Upper lobe of right lung (tissue), 1 donor: ENCODE measurements around the gene FGA. TPM values are rescaled to one million over a fixed set of nuclear protein-coding genes. Genes with fewer than 3 reads are reported as not detected.

Experiments
- ATAC-seq: fragments of 200-7000 bp; cut with Tn5 transposase; one replicate; pipeline ENCODE4 v1.9.1; 2020; ENCODE audit warnings: mild to moderate bottlenecking, moderate library complexity
- DNase-seq: peaks from one replicate; pipeline ENCODE4 v3.0.0-alpha.2; 2020
- H3K27ac ChIP-seq: fragments of 200-600 bp; one replicate; pipeline ENCODE4 v1.8.0; 2022
- H3K27me3 ChIP-seq: fragments of 200-600 bp; one replicate; pipeline ENCODE4 v1.8.0; 2022; ENCODE audit warnings: mild to moderate bottlenecking
- H3K36me3 ChIP-seq: fragments of 200-600 bp; one replicate; pipeline ENCODE4 v1.8.0; 2022
- H3K4me1 ChIP-seq: fragments of 200-600 bp; one replicate; pipeline ENCODE4 v1.8.0; 2022
- H3K4me3 ChIP-seq: fragments of 200-600 bp; one replicate; pipeline ENCODE4 v1.8.0; 2022; ENCODE audit warnings: mild to moderate bottlenecking
- H3K9me3 ChIP-seq: fragments of 200-600 bp; one replicate; pipeline ENCODE4 v1.8.0; 2022
- intact Hi-C: fragments of 100-400 bp; cut with DNase I; formaldehyde crosslinking; loops from one replicate; pipeline ENCODE4 v1.11.0; 2022
- total RNA-seq: library from RNA; stranded (reverse); fragmentation: NEBNext Ultra II Directional; extraction: Animal tissue kit (Norgen Biotek cat#: 25700); gene quantifications from one replicate; pipeline ENCODE4 v1.2.1, GENCODE V29; 2021
- TF ChIP-seq, protein P1 (sequence below): fragments of 200-600 bp; IDR thresholded peaks from one replicate; pipeline ENCODE4 v1.8.0; 2022; ENCODE audit warnings: antibody characterized with exemption
- donor health status: DM: no; HTN: yes; CAD: no; lungs with severe emphysema.

FGA gene
- total RNA-seq, 1 donor from 2014 or later = 39.5 TPM

DNA sequence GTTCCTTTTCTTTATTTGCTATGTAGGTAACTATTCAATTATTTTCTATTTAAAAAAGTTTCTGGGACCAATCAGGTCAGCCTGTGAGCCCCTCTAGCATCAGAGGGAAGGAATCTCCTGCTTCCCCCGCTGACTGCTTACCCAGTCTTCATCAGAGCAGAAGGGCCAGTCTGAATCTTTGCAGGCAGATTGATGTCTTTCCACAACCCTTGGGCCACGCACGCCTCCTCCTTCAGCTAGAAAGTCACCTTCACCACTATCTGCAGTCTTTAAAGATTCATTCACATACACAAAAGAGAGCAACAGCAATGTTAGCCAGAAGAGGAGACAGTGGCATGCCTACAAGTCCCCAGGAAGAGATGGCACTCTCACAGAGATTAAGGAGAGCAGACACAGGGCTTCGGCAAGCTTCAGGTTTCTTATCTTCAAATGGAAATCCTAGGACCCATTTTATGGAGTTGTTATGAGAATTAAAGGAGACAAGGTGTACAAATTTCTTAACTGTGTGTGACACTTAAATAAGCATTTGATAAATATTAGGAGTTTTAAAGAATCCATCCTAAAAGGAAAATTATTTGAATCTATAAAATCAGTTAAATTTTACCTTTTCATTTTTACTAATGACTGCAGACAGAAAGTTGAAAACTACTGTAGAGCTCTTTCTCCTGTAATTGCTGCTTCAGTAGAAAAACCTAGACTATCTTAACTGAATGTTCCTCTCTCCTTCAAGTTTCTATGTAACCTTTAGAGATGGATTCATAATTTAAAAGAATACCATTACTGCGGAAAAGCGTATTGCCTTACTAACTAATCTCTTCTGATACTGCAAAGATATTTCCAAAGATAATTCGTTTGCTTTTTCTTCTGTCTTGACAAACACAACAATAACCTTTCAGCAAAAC lies 995 bp downstream of the FGA start:
- Histone ChIP-seq H3K4me1 (no peaks in the 10 kb centered on the region), H3K27me3 (peaks cover 3% of the 10 kb centered on the region), H3K36me3 (no peaks in the 10 kb centered on the region), H3K27ac (no peak overlapping the region), H3K9me3 (no peaks in the 10 kb centered on the region), H3K4me3 (no peak overlapping the region)
- TF ChIP-seq, protein P1, sequence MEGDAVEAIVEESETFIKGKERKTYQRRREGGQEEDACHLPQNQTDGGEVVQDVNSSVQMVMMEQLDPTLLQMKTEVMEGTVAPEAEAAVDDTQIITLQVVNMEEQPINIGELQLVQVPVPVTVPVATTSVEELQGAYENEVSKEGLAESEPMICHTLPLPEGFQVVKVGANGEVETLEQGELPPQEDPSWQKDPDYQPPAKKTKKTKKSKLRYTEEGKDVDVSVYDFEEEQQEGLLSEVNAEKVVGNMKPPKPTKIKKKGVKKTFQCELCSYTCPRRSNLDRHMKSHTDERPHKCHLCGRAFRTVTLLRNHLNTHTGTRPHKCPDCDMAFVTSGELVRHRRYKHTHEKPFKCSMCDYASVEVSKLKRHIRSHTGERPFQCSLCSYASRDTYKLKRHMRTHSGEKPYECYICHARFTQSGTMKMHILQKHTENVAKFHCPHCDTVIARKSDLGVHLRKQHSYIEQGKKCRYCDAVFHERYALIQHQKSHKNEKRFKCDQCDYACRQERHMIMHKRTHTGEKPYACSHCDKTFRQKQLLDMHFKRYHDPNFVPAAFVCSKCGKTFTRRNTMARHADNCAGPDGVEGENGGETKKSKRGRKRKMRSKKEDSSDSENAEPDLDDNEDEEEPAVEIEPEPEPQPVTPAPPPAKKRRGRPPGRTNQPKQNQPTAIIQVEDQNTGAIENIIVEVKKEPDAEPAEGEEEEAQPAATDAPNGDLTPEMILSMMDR = no peak
- intact Hi-C loops = no loop called here
- ATAC-seq (no peak), DNase-seq (no peak)

DNA sequence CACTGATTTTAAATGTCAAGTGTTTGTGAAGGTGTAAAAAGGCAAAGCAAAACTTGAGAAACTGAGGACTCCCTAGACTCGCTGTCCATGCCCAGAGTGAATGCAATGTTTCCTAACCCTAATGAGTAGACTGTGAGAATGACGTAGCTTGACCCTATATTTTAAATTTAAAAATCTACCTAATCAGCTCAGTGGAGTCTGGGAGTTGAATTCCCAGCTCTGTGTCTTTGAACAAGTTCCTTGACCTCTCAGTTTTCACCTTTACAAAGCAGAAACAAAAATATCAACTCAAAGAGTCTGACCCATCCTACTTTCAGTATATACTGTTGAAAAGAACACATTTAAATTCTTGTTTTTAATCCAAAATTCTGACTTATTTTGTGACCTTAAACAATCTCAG lies 2.3 kb downstream of the FGA start:
- no peak for DNase-seq
- H3K27me3 ChIP-seq = peaks cover 3% of the 10 kb centered on the region
- H3K4me1 ChIP-seq = no peaks in the 10 kb centered on the region
- H3K4me3 ChIP-seq = no peak overlapping the region
- H3K36me3 ChIP-seq = no peaks in the 10 kb centered on the region
- intact Hi-C loops = no loop called here
- H3K27ac ChIP-seq = no peak overlapping the region
- TF ChIP-seq, protein P1 = no peak
- no peak for ATAC-seq
- H3K9me3 ChIP-seq = no peaks in the 10 kb centered on the region

DNA sequence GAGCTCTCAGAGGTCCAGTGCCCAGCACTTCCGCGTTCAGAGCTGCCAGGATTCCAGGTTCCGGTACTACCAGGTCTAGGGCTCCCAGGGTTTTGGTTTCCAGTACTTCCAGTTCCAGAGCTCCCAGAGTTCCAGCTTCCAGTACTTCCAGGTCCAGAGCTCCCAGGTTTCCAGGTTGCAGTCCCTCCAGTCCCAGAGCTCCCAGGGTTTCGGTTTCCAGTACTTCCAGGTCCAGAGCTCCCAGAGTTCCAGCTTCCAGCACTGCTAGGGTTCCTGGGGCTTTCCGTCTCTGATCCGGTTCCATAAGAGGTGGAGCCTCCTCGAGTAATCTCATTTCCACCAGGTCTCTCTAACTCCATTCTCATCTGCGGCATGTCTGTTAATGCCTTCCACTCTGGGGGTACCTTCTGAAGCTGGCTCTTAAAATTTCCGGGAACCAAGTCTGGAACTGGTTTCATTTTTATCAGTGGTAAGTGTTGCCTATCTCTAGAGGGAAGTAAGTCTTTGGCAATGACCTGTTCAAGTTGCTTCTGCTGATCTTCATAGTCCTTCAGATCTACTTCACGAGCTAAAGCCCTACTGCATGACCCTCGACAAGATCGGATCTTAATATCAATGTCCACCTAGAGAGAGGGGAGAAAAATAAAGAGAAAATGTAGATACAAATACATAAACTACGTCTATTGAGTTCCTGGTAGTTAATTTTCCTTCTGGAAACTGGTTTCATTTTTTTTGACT lies 4.1 kb downstream of the FGA start:
- H3K36me3 ChIP-seq = no peaks in the 10 kb centered on the region
- no peaks in the 10 kb centered on the region for H3K4me1 ChIP-seq
- H3K9me3 ChIP-seq = no peaks in the 10 kb centered on the region
- H3K4me3 ChIP-seq = no peak overlapping the region
- intact Hi-C loops = no loop called here
- no peak for DNase-seq
- TF ChIP-seq, protein P1 = no peak
- no peak for ATAC-seq
- no peak overlapping the region for H3K27ac ChIP-seq
- peaks cover 3% of the 10 kb centered on the region for H3K27me3 ChIP-seq

DNA sequence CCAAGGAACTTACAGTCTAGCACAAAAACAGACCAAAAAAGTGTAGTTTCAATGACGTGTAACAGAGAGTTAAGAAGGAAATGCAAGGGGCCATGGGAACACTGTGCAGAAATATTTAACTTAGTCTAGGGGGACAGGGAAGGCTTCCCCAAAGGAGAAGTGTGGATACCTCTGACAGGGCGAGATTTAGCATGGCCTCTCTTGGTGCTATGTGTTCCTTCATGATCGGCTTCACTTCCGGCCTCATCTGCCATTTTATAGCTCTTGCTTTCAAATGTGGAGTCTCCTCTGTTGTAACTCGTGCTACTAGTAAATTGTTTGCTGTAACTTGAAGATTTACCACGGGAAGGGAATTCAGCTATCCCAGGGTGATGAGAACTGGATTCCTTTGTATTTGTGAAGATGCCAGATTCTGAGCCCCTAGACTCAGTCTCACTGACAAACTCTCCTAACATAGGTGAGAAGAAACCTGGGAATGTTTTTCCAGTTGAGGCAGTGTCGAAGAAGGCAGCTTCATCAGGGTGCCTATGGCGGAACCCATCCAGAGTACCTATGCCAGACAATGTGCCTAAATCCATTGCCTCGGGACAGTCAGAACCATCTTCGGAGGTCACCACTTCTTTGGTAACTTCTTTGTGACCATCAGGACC lies 5.0 kb downstream of the FGA start:
- Histone ChIP-seq H3K27ac (no peak overlapping the region), H3K4me3 (no peak overlapping the region), H3K27me3 (peaks cover 3% of the 10 kb centered on the region), H3K4me1 (no peaks in the 10 kb centered on the region), H3K36me3 (no peaks in the 10 kb centered on the region), H3K9me3 (no peaks in the 10 kb centered on the region)
- DNase-seq (no peak), ATAC-seq (no peak)
- TF ChIP-seq, protein P1 = no peak
- intact Hi-C loops = no loop called here

DNA sequence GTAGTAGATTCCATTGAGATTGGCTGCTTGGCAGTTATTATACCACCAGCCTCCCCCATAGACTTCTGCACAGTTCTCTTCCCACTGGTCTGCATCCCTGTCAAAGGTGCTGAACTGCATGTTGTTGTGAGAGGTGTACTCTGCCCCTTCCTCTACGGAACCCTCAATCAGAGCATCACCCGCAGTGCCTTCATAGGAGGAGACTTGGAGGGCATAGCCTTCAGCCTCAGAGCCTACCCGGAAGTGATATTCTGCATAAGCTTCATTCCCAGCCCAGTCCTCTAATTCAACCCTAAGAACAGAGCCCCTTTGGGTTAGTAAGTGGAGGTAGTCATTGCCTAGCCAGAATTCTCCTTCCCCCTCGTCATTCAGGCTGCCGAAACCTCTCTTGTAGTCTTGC lies 6.3 kb downstream of the FGA start:
- ATAC-seq (no peak), DNase-seq (no peak)
- Histone ChIP-seq H3K36me3 (no peaks in the 10 kb centered on the region), H3K4me3 (no peak overlapping the region), H3K4me1 (no peaks in the 10 kb centered on the region), H3K27ac (no peak overlapping the region), H3K27me3 (peaks cover 3% of the 10 kb centered on the region), H3K9me3 (no peaks in the 10 kb centered on the region)
- intact Hi-C loops = no loop called here
- TF ChIP-seq, protein P1 = no peak
